ENCODE data around the gene SLC36A4. TPM values are rescaled to one million over a fixed set of nuclear protein-coding genes. Genes with fewer than 3 reads are reported as not detected.

SLC36A4 gene
- total RNA-seq, 2 donors from 2014 or later, result 6.3 to 15.5 TPM

GRCh38 chr11:93212094-93212493 lies 14.3 kb upstream of the SLC36A4 start:
- H3K4me3 ChIP-seq, result no peak overlapping the region
- intact Hi-C loops (cut with DNase I), result no loop called here
- no peaks in the 10 kb centered on the region for H3K4me1 ChIP-seq (replicated peaks)
- WGBS, result 77% methylated on average over 4 of the region's 4 CpGs
- TF ChIP-seq POLR2AphosphoS5 (IDR thresholded peaks at IDR 0.05) (no peak), POLR2A (IDR thresholded peaks at IDR 0.05) (no peak), CTCF (IDR thresholded peaks at IDR 0.05) (no peak)
- no peaks in the 10 kb centered on the region for H3K27me3 ChIP-seq (replicated peaks; ENCODE audit: insufficient read depth)
- H3K27ac ChIP-seq, result no peak overlapping the region
- no peaks in the 10 kb centered on the region for H3K36me3 ChIP-seq
- no peak for DNase-seq (ENCODE audit: low spot score)
- H3K9me3 ChIP-seq, result no peaks in the 10 kb centered on the region

GRCh38 chr11:93209466-93209865 lies 11.7 kb upstream of the SLC36A4 start:
- Histone ChIP-seq H3K27me3 (replicated peaks; ENCODE audit: insufficient read depth) (no peaks in the 10 kb centered on the region), H3K4me1 (replicated peaks) (no peaks in the 10 kb centered on the region), H3K9me3 (no peaks in the 10 kb centered on the region), H3K36me3 (no peaks in the 10 kb centered on the region), H3K27ac (no peak overlapping the region), H3K4me3 (no peak overlapping the region)
- no peak for DNase-seq (ENCODE audit: low spot score)
- intact Hi-C loops (cut with DNase I), result no loop called here
- no peak for TF ChIP-seq POLR2A (IDR thresholded peaks at IDR 0.05)
- TF ChIP-seq CTCF (IDR thresholded peaks at IDR 0.05), result no peak
- TF ChIP-seq POLR2AphosphoS5 (IDR thresholded peaks at IDR 0.05), result no peak
- WGBS, result 83% methylated on average over 2 of the region's 2 CpGs

- TF ChIP-seq CTCF (IDR thresholded peaks at IDR 0.05) (no peak), POLR2AphosphoS5 (IDR thresholded peaks at IDR 0.05) (no peak), POLR2A (IDR thresholded peaks at IDR 0.05) (no peak)
- WGBS, result 89% methylated on average over 1 of the region's 1 CpG
- no peaks in the 10 kb centered on the region for H3K9me3 ChIP-seq
- no peaks in the 10 kb centered on the region for H3K36me3 ChIP-seq
- H3K4me1 ChIP-seq (replicated peaks), result no peaks in the 10 kb centered on the region
- H3K27ac ChIP-seq, result no peak overlapping the region
- no peak overlapping the region for H3K4me3 ChIP-seq
- H3K27me3 ChIP-seq (replicated peaks; ENCODE audit: insufficient read depth), result no peaks in the 10 kb centered on the region
- intact Hi-C loops (cut with DNase I), result no loop called here
- no peak for DNase-seq (ENCODE audit: low spot score)
These were observed 11.0 kb upstream of the SLC36A4 start for GRCh38 chr11:93208663-93209270.

- H3K36me3 ChIP-seq, result no peaks in the 10 kb centered on the region
- H3K4me3 ChIP-seq, result no peak overlapping the region
- no peaks in the 10 kb centered on the region for H3K4me1 ChIP-seq (replicated peaks)
- no peak overlapping the region for H3K27ac ChIP-seq
- 97% methylated on average over 1 of the region's 1 CpG for WGBS
- no peak for DNase-seq (ENCODE audit: low spot score)
- no peaks in the 10 kb centered on the region for H3K9me3 ChIP-seq
- intact Hi-C loops (cut with DNase I), result no loop called here
- TF ChIP-seq POLR2AphosphoS5 (IDR thresholded peaks at IDR 0.05) (no peak), CTCF (IDR thresholded peaks at IDR 0.05) (no peak), POLR2A (IDR thresholded peaks at IDR 0.05) (no peak)
- no peaks in the 10 kb centered on the region for H3K27me3 ChIP-seq (replicated peaks; ENCODE audit: insufficient read depth)
These were observed 1.8 kb upstream of the SLC36A4 start for GRCh38 chr11:93199616-93200015.

GRCh38 chr11:93198215-93198845 lies 539 bp upstream of the SLC36A4 start:
- no peaks in the 10 kb centered on the region for H3K27me3 ChIP-seq (replicated peaks; ENCODE audit: insufficient read depth)
- DNase-seq (ENCODE audit: low spot score), result no peak
- TF ChIP-seq POLR2AphosphoS5 (IDR thresholded peaks at IDR 0.05), result no peak
- no peak for TF ChIP-seq CTCF (IDR thresholded peaks at IDR 0.05)
- TF ChIP-seq POLR2A (IDR thresholded peaks at IDR 0.05), result no peak
- no peaks in the 10 kb centered on the region for H3K9me3 ChIP-seq
- WGBS, result 20% methylated on average over 14 of the region's 14 CpGs
- peak overlapping the region; percentile 93 to 96 for H3K27ac ChIP-seq
- H3K4me1 ChIP-seq (replicated peaks), result no peaks in the 10 kb centered on the region
- peak overlapping the region; percentile 78 to 81 for H3K4me3 ChIP-seq
- intact Hi-C loops (cut with DNase I), result no loop called here
- no peaks in the 10 kb centered on the region for H3K36me3 ChIP-seq

Measured in prostate gland (tissue), 2 donors.